HG03469 (cell line): ENCODE data around the gene C3orf22.
"Not testable (repeated sequence)": the region's sequence is repeated elsewhere in the genome, so short reads cannot be mapped to it uniquely, and the experiment has no call there.

ENCODE experiments used
- ATAC-seq: cut with Tn5 transposase; IDR thresholded peaks from one replicate; pipeline ENCODE4 v1.9.1; 2021; ENCODE audit warnings: mild to moderate bottlenecking, moderate library complexity, moderate number of reproducible peaks; ENCODE audit not compliant: unreplicated experiment

The C3orf22 gene

GRCh38 chr3:126544596-126545281 lies 14.0 kb downstream of the C3orf22 start:
- ATAC-seq = no peak

GRCh38 chr3:126543457-126544061 lies 15.2 kb downstream of the C3orf22 start:
- ATAC-seq = no peak

- ATAC-seq = no peak
Measured at GRCh38 chr3:126542340-126543241, 16.1 kb downstream of the C3orf22 start.

- no peak for ATAC-seq
Measured at GRCh38 chr3:126541628-126542339, 16.9 kb downstream of the C3orf22 start.

GRCh38 chr3:126540951-126541627 lies 17.6 kb downstream of the C3orf22 start:
- ATAC-seq = no peak

- ATAC-seq = no peak
Measured at GRCh38 chr3:126540342-126540849, 18.3 kb downstream of the C3orf22 start.

- no peak for ATAC-seq
Measured at GRCh38 chr3:126539558-126540250, 19.0 kb downstream of the C3orf22 start.

GRCh38 chr3:126538966-126539365 lies 19.8 kb downstream of the C3orf22 start:
- ATAC-seq = no peak

GRCh38 chr3:126538316-126538715 lies 20.4 kb downstream of the C3orf22 start:
- ATAC-seq = no peak

GRCh38 chr3:126537730-126538281 lies 20.9 kb downstream of the C3orf22 start:
- no peak for ATAC-seq

GRCh38 chr3:126537116-126537729 lies 21.5 kb downstream of the C3orf22 start:
- ATAC-seq = no peak

- no peak for ATAC-seq
Measured at GRCh38 chr3:126536126-126536525, 22.6 kb downstream of the C3orf22 start.

- no peak for ATAC-seq
Measured at GRCh38 chr3:126535636-126536035, 23.1 kb downstream of the C3orf22 start.

- ATAC-seq = not testable (repeated sequence)
Measured at GRCh38 chr3:126534716-126535115, 24.0 kb downstream of the C3orf22 start.

- ATAC-seq = no peak
Measured at GRCh38 chr3:126533506-126533905, 25.2 kb downstream of the C3orf22 start.

- ATAC-seq = no peak
Measured at GRCh38 chr3:126531051-126531330, 27.7 kb downstream of the C3orf22 start.

GRCh38 chr3:126530171-126531050 lies 28.3 kb downstream of the C3orf22 start:
- no peak for ATAC-seq

GRCh38 chr3:126529585-126530170 lies 29.1 kb downstream of the C3orf22 start:
- ATAC-seq = no peak
